ENCODE measurements around the gene HSD3B2.
A peak's percentile ranks its signal among the peaks of the same experiment; 100 is the strongest.
"Not testable (repeated sequence)": the region's sequence is repeated elsewhere in the genome, so short reads cannot be mapped to it uniquely, and the experiment has no call there.

Gene HSD3B2

DNA sequence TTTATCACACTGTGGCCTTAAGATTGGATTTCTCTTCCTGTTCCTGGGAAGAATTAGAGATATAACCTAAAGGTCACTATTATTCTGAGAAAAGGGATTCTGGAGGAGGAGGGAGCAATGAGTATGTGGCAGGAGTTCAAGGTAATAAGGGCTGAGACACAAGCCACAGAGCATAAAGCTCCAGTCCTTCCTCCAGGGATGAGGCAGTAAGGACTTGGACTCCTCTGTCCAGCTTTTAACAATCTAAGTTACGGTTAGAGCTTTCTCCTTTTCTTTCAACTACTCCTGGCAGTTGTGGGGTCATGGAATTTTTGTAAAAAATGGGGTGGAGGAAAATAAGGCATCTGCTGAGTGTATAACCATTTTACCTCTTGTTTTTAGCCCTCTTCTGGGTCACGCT is at the start of gene HSD3B2:
Gene HSD3B2 (plus strand): TSS at position 201 of the 400 bp plus-strand sequence. CDS start 270 bp downstream, outside the sequence.
- no peak within 1 kb of the TSS for H3K4me3 ChIP-seq (ENCODE audit: low read depth, low read length)
- DNase-seq (ENCODE audit: low read depth), result no peak

- no peak for DNase-seq (ENCODE audit: low read depth)
These were observed 48.5 kb upstream of the HSD3B2 start for GRCh38 chr1:119366424-119366823.

DNA sequence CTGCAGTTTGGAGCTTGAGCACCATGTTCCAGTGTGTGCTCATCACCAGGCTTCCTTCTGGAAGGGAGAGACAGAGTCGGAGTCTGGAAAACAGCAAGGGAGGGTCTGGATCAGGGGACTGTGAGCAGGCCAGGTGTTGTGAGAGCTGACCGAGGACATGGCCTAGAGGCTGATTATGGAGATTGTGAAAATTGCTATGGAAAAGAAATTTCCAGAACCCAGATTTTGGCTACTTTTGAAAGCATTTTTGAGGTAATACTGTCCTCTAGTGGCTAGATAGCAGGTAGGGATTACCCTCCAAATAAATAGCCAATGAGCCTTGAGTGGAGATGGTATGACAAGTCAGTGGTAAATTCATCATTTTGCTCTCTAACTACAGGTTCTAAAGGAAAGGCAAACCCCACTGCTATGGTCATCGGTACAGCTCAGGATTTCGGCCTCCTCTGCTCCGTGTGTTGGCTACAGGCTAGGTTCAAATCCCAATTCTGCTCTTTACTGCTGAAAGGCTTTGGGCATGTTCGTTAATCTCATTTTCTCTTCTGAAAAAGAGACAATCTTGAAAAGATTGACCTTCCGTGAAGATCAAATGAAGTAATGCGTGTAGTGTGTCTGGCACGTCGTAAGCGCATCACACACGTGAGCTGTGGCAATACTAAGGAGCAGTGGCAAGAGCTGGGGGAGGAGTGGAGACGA is 47.4 kb upstream of the HSD3B2 start:
- no peak overlapping the region for H3K4me3 ChIP-seq (ENCODE audit: low read depth, low read length)
- peak; percentile 14 for DNase-seq (ENCODE audit: low read depth)

More at GRCh38 chr1:119366424-119366823, 48.5 kb upstream of the HSD3B2 start:
- H3K4me3 ChIP-seq (ENCODE audit: low read depth, low read length), result no peak overlapping the region

DNA sequence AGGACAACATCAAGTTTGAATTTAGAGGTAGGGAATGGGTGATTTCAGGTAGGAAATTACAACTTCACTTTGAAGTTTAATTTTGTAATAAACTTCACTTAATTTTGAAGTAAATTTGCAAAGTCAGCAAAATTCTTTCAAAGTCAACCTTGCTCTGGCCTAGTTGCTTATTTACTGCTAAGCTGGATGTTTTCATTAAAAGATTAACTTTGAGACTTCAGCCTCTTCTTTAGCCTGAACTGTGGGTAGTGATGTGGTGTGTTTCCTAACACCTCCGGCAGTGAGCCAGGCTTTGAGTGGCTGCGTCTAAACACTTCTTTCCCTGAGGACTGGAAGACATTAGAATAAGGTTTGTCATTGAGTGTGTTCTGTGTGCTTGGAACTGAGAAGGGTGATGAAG is 46.4 kb upstream of the HSD3B2 start, which contains the start of gene HAO2:
Gene HAO2 (plus strand): TSS at position 232 of the 400 bp plus-strand sequence. CDS start 12,301 bp downstream, outside the sequence.
- no peak for DNase-seq (ENCODE audit: low read depth)

GRCh38 chr1:119370748-119371147 is 44.2 kb upstream of the HSD3B2 start:
- DNase-seq (ENCODE audit: low read depth), result no peak
- no peak overlapping the region for H3K4me3 ChIP-seq (ENCODE audit: low read depth, low read length)

More for the DNA sequence above, 46.4 kb upstream of the HSD3B2 start, which contains the start of gene HAO2:
- H3K4me3 ChIP-seq (ENCODE audit: low read depth, low read length), result no peak within 1 kb of the TSS

- H3K4me3 ChIP-seq (ENCODE audit: low read depth, low read length), result no peak overlapping the region
- no peak for DNase-seq (ENCODE audit: low read depth)
These were observed 43.1 kb upstream of the HSD3B2 start for GRCh38 chr1:119371815-119372214.

DNA sequence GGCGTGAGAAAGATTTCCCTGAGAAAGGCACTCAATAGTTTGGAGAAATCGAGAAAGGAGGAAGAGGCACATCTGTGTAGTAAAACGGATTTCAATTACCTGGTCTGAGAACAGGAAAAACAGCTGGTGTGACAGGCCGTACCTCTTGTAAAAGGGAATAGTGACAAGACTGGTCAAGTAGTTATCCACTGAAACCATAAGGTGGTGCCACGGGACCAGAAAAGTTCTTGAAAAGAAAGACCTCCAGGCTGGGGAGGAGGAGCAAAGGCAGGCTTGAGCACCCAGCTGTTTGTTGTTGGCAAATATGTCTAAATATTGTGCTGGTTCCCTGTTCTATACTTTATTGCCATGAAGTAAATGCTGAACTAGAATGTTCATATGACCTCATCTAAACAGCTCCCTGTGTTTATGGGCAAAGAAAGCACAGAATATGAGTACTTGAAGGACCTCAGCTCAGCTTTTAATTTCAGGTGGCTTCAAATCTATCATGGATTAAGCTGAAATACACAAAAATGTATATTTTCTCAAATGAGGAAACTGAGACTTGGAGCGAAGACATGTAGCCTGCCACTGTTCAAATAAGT is 42.4 kb upstream of the HSD3B2 start:
- DNase-seq (ENCODE audit: low read depth), result no peak
- no peak overlapping the region for H3K4me3 ChIP-seq (ENCODE audit: low read depth, low read length)

DNA sequence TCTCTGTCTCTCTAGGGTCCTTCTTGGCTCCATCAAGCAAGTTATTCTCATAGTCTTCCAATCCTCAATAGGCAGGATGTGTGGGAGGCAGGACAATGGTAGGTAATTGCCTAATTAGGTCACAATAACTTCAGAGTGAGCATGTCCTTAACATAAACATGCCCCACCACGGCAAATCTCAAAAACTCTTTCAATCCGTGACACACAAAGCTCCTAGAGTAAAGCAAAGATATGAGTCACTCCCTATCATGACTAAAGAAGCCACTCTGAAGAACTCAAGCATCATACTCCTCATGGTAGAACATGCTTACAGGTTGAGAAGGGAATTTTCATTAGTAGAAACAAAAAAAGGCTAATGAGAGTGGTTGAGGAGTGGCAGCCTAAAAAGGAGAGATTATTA is 41.5 kb upstream of the HSD3B2 start:
- DNase-seq (ENCODE audit: low read depth), result peak; percentile 21
- no peak overlapping the region for H3K4me3 ChIP-seq (ENCODE audit: low read depth, low read length)

GRCh38 chr1:119374208-119374874 is 40.6 kb upstream of the HSD3B2 start:
- DNase-seq (ENCODE audit: low read depth), result no peak
- H3K4me3 ChIP-seq (ENCODE audit: low read depth, low read length), result no peak overlapping the region

GRCh38 chr1:119375366-119375765 is 39.6 kb upstream of the HSD3B2 start:
- no peak overlapping the region for H3K4me3 ChIP-seq (ENCODE audit: low read depth, low read length)
- no peak for DNase-seq (ENCODE audit: low read depth)

DNA sequence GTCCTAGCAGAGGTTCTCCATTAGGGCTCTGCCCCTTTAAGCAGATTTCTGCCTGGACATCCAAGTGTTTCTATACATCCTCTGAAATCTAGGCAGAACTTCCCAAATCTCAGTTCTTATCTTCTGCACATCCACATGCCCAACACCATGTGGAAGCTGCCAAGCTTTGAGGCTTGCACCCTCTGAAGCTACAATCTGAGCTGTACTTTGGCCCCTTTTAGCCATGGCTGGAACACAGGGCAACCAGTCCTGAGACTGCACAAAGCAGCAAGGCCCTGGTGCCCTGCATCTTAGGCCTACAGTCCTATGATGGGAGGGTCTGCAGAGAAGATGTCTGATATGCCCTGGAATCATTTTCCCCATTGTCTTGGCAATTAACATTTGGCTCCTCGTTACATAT is 38.4 kb upstream of the HSD3B2 start:
- H3K4me3 ChIP-seq (ENCODE audit: low read depth, low read length), result no peak overlapping the region
- DNase-seq (ENCODE audit: low read depth), result no peak

DNA sequence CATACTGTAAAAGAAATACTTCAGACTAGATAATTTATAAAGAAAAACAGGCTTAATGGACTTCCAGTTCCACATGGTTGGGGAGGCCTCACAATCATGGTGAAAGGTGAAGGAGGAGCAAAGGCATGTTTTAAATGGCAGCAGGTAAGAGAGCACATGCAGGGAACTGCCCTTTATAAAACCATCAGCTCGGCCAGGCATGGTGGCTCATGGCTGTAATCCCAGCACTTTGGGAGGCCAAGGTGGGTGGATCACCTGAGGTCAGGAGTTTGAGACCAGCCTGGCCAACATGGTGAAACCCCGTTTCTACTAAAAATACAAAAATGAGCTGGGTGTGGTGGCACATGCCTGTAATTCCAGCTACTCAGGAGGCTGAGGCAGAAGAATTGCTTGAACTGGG is 37.4 kb upstream of the HSD3B2 start:
- H3K4me3 ChIP-seq (ENCODE audit: low read depth, low read length); DNase-seq (ENCODE audit: low read depth): not testable (repeated sequence)

DNA sequence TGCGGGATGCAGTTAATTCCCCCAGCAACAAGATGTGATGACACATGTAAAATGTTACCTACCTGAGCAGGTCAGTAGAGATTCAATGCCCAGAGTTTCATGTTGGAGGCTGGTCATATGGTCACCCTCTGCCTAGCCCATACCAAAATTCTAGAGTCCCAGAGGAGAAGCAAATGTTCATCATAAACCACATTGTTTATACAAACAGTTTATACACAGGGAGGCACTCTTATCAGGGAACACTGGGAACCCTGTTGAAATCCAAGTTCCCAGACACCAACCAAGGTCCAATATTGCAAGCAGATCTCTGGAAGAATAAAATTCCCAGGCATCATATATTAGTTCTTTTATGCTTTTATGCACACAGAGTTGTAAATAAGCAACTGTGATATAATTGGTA is 35.8 kb upstream of the HSD3B2 start:
- DNase-seq (ENCODE audit: low read depth), result no peak
- no peak overlapping the region for H3K4me3 ChIP-seq (ENCODE audit: low read depth, low read length)

GRCh38 chr1:119380304-119380703 is 34.6 kb upstream of the HSD3B2 start:
- H3K4me3 ChIP-seq (ENCODE audit: low read depth, low read length), result no peak overlapping the region
- DNase-seq (ENCODE audit: low read depth), result no peak

DNA sequence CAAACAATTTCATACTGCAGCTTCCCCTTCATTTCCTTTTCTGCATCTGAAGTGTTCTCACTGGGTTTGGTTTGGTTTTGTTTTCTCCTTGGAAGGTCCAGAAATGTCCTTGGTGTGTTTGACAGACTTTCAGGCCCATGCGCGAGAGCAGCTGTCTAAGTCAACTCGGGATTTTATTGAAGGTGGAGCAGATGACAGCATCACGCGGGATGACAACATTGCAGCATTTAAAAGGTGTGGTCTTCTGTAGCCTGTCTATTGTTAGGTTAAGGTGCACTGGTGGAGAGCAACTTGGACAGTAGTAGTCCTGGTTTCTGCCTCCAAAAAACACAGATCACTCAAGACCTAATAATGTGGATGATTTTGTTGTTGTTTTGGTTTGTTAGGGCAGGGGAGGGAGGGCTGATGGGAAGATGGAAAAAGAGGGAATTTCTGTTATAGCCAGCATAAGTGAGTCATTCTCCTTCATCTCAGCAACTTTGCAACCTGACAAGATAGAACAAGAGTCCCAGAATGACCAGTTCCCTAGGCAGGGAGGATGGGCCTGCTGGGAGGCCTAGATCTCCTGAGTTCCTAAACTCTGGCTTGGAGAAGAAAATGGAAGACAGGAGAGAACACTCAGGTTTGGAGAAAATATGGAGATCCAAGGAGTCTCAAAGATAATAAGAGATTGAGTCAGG is 33.8 kb upstream of the HSD3B2 start:
- DNase-seq (ENCODE audit: low read depth), result no peak

GRCh38 chr1:119384591-119384990 is 30.4 kb upstream of the HSD3B2 start:
- H3K4me3 ChIP-seq (ENCODE audit: low read depth, low read length), result no peak overlapping the region
- no peak for DNase-seq (ENCODE audit: low read depth)

More for the DNA sequence above, 33.8 kb upstream of the HSD3B2 start:
- H3K4me3 ChIP-seq (ENCODE audit: low read depth, low read length), result no peak overlapping the region

- H3K4me3 ChIP-seq (ENCODE audit: low read depth, low read length), result no peak overlapping the region
- no peak for DNase-seq (ENCODE audit: low read depth)
These were observed 29.3 kb upstream of the HSD3B2 start for GRCh38 chr1:119385650-119386049.

GRCh38 chr1:119387858-119388257 is 27.1 kb upstream of the HSD3B2 start:
- no peak overlapping the region for H3K4me3 ChIP-seq (ENCODE audit: low read depth, low read length)
- DNase-seq (ENCODE audit: low read depth), result no peak

- H3K4me3 ChIP-seq (ENCODE audit: low read depth, low read length), result no peak overlapping the region
- no peak for DNase-seq (ENCODE audit: low read depth)
These were observed 26.5 kb upstream of the HSD3B2 start for GRCh38 chr1:119388450-119388849.

- no peak for DNase-seq (ENCODE audit: low read depth)
- H3K4me3 ChIP-seq (ENCODE audit: low read depth, low read length), result no peak overlapping the region
These were observed 24.4 kb upstream of the HSD3B2 start for GRCh38 chr1:119390526-119390925.
